ENCODE data around the gene ADSS1.

Gene ADSS1

DNA sequence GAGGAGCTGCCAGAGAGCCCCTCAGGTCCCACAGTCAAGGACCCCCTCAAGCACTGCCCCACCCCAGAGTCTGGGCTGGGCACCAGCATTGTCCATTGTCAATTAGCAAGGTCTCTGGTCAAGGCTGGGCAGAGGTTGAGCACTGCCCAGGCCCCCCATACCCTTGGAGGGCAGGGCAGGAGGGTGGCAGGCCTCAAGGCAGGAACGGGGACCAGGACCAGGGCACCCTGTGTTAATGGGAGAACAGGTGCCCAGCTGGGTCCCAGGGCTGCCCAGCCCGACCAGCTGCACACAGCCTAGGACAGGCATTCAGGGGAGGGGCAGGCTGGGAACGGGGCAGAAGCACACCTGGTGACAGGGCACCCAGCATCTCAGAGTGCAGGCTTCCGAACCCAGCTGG, 47.3 kb downstream of the ADSS1 start:
- no peak for DNase-seq (ENCODE audit: extremely low read depth, low read depth)
- TF ChIP-seq, protein P1, sequence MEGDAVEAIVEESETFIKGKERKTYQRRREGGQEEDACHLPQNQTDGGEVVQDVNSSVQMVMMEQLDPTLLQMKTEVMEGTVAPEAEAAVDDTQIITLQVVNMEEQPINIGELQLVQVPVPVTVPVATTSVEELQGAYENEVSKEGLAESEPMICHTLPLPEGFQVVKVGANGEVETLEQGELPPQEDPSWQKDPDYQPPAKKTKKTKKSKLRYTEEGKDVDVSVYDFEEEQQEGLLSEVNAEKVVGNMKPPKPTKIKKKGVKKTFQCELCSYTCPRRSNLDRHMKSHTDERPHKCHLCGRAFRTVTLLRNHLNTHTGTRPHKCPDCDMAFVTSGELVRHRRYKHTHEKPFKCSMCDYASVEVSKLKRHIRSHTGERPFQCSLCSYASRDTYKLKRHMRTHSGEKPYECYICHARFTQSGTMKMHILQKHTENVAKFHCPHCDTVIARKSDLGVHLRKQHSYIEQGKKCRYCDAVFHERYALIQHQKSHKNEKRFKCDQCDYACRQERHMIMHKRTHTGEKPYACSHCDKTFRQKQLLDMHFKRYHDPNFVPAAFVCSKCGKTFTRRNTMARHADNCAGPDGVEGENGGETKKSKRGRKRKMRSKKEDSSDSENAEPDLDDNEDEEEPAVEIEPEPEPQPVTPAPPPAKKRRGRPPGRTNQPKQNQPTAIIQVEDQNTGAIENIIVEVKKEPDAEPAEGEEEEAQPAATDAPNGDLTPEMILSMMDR (IDR thresholded peaks at IDR 0.05; ENCODE audit: low read depth, low read length), result no peak

DNA sequence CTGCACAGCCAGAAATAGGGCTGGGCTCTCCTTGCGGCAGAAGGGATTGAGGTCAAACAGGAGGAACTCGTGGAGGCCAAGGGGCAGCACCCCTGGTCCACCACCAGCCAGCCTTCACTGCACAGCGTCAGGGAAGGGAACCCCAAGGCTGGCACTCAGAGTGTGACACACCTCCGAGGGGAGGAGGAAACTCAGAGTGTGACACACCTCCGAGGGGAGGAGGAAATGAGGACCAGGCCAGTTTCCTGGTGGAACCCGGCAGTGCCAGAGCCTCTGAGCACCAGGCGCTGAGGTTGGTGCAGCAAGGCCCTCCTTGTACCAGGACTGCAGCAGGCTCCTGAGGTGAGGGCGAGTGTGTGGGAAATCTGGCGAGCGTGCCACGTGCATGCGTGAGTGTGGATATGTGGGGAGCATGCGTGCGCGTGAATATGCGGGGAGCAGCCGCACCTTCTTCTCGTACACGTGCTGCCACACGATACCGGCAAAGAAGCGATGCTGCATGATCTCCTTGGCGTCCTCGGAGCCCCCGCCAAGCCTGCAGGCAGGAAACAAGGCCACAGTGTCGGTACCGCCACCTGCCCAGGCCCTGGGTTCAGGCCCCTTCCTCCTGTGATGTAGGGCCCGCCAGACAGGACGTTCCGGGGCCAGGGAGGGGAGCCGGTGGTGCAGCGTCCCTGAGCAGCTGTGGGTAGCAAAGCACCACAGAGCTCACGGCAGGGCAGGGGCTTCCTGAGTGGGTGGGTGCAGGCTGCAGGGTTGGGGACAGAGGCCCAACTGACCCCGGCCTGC, 48.1 kb downstream of the ADSS1 start:
- DNase-seq (ENCODE audit: extremely low read depth, low read depth), result no peak
- TF ChIP-seq, protein P1 (IDR thresholded peaks at IDR 0.05; ENCODE audit: low read depth, low read length), result no peak

DNA sequence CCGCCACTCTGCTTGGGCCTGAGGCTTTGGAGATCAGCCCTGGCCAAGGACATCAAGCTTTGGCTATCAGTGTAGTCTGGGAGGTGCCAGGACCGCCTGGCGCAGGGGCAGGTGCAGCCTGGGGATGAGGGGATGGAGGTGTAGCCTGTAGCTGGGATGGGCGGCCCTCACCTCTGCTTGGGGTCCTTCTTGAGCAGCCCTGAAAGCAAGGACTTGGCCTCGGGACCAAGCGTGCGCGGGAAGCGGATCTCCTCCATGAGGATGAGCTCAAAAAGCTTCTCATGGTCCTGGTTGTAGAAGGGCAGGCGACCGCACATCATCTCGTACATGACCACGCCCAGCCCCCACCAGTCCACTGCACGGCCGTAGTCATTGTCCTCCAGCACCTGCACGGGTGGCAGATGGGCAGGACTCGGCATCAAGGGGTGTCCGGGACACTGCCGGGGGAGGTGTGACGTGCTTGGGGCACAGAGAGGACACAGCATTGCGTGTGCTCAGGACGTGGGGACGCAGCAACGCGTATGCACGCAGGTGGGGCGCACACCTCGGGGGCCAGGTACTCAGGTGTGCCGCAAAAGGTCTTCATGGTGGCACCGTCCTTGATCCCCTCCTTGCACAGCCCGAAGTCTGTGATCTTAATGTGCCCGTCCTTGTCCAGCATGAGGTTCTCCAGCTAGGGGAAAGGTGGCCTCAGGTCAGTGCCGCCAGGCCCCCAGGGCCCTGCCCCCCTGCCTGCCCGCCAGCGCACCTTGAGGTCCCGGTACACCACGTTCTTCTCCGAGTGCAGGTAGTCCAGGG, 48.9 kb downstream of the ADSS1 start:
- DNase-seq (ENCODE audit: extremely low read depth, low read depth), result no peak
- TF ChIP-seq, protein P1 (IDR thresholded peaks at IDR 0.05; ENCODE audit: low read depth, low read length), result no peak

DNA sequence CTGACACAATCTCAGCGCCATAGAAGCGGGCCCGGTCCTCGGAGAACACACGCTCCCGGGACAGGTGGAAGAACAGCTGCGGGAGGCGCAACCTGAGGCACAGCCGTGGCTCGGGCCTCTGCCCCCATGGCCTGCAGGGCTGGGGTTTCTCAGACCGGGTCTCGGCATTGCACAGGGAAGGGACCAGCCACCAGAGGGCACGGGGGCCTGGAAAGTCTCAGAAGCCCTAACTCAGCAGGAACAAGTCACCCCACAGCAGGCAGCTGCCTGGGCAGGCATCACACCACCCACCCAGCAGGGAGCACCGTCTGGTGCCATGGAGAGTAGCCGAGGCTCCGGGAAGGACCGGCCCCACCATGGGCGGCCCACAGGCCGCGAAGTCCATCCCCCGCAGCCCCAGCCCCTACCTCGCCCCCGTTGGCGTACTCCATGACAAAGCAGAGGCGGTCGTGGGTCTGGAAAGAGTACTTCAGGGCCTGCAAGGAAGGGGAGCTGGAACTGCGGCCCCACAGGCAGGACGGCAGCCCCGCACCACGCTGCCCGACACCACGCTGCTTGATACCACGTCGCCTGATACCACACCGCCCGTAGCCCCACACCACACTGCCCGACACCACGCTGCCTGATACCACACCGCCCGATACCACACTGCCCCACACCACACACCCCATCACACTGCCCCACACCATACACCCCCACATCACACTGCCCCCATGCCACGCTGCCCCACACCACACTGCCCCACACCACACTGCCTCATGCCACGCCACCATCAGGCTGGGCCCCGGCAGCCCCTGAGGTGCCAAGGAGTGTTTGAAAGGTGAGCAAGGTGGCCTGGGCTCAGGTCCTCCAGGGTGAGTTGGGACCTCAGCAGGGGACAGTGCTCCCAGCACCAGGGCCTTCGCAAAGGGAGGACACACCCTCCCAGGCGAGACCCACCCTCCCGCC, 49.8 kb downstream of the ADSS1 start:
- TF ChIP-seq, protein P1 (IDR thresholded peaks at IDR 0.05; ENCODE audit: low read depth, low read length), result no peak
- DNase-seq (ENCODE audit: extremely low read depth, low read depth), result no peak

DNA sequence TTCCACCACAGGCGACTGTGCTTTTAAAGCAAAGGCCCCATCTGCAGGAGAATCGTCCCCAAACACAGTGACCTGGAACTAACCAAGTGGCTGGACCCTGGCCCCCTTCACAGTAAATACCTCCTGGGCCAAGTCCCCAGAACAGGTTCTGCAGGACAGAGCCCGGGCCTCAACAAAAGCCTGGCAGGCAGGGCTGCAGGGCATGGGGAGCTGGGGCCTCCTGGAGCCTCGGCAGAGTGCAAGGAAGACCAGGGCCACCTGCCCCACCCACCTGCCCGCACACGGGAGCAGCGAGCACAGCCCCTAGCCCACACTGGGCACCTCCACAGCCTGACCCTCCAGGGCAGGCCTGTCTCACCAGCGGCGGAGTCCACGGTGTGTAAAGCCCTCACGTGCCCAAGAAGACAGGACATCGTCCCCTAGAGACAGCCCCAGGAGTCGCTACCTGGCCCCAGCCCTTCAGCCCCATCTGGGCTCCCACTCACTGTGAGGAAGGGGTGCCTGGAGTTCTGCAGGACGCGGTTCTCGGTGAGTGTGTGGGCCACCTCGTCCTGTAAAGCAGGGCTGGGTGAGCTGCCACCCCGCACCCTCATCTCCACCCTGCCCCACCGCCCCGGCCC, 50.5 kb downstream of the ADSS1 start:
- TF ChIP-seq, protein P1 (IDR thresholded peaks at IDR 0.05; ENCODE audit: low read depth, low read length), result no peak
- no peak for DNase-seq (ENCODE audit: extremely low read depth, low read depth)

DNA sequence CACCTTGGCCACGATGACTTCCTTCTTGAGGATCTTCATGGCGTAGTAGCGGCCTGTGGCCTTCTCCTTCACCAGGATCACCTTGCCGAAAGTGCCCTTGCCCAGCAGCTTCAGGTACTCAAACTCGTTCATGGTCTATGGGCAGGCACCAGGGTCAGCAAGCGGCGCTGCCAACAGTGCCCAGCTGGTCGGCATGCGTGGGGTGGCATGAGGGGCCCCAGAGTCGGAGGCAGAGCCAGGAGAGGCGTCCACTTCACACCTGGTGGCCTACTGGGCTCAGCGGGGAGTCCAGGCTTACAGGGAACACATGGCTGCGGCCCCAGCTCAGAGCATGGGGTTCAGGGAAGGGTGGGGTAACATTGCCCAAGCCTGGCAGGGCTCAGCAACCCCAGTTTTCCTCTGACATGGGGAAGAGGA, 51.1 kb downstream of the ADSS1 start:
- TF ChIP-seq, protein P1 (IDR thresholded peaks at IDR 0.05; ENCODE audit: low read depth, low read length), result no peak
- DNase-seq (ENCODE audit: extremely low read depth, low read depth), result no peak
